HG03439 (cell line): ENCODE data around the gene RAB27B.
"Not testable (repeated sequence)": the region's sequence is repeated elsewhere in the genome, so short reads cannot be mapped to it uniquely, and the experiment has no call there.

Source experiments
- ATAC-seq: cut with Tn5 transposase; IDR thresholded peaks from one replicate; pipeline ENCODE4 v1.9.1; 2021; ENCODE audit warnings: mild to moderate bottlenecking, moderate library complexity; ENCODE audit not compliant: unreplicated experiment

The RAB27B gene

GRCh38 chr18:54813977-54814565 lies 14.2 kb upstream of the RAB27B start:
- no peak for ATAC-seq

- ATAC-seq, result no peak
Observed at GRCh38 chr18:54815086-54815485, 13.2 kb upstream of the RAB27B start.

- not testable (repeated sequence) for ATAC-seq
Observed at GRCh38 chr18:54820785-54821275, 7.4 kb upstream of the RAB27B start.

- no peak for ATAC-seq
Observed at GRCh38 chr18:54822872-54823845, 5.1 kb upstream of the RAB27B start.

- ATAC-seq, result no peak
Observed at GRCh38 chr18:54824761-54825160, 3.5 kb upstream of the RAB27B start.

GRCh38 chr18:54825601-54826344 lies 2.5 kb upstream of the RAB27B start:
- no peak for ATAC-seq

GRCh38 chr18:54828986-54829385 lies 709 bp downstream of the RAB27B start:
- ATAC-seq, result no peak

- no peak for ATAC-seq
Observed at GRCh38 chr18:54829856-54830255, 1.6 kb downstream of the RAB27B start.

- no peak for ATAC-seq
Observed at GRCh38 chr18:54830260-54830659, 2.0 kb downstream of the RAB27B start.

GRCh38 chr18:54830866-54831265 lies 2.6 kb downstream of the RAB27B start:
- ATAC-seq, result no peak

GRCh38 chr18:54835944-54836343 lies 7.7 kb downstream of the RAB27B start:
- no peak for ATAC-seq

GRCh38 chr18:54843314-54843713 lies 15.0 kb downstream of the RAB27B start:
- ATAC-seq, result no peak

GRCh38 chr18:54845787-54846186 lies 17.5 kb downstream of the RAB27B start:
- ATAC-seq, result no peak

- no peak for ATAC-seq
Observed at GRCh38 chr18:54848121-54848520, 19.8 kb downstream of the RAB27B start.

GRCh38 chr18:54849683-54850082 lies 21.4 kb downstream of the RAB27B start:
- ATAC-seq, result no peak

GRCh38 chr18:54850598-54850997 lies 22.3 kb downstream of the RAB27B start:
- no peak for ATAC-seq

- ATAC-seq, result no peak
Observed at GRCh38 chr18:54852780-54853675, 24.8 kb downstream of the RAB27B start.

- ATAC-seq, result not testable (repeated sequence)
Observed at GRCh38 chr18:54855050-54855449, 26.8 kb downstream of the RAB27B start.

GRCh38 chr18:54856105-54856646 lies 27.9 kb downstream of the RAB27B start:
- ATAC-seq, result no peak

GRCh38 chr18:54857499-54857898 lies 29.2 kb downstream of the RAB27B start:
- ATAC-seq, result no peak
